ENCODE data around the gene ANKRD2.

Gene ANKRD2

DNA sequence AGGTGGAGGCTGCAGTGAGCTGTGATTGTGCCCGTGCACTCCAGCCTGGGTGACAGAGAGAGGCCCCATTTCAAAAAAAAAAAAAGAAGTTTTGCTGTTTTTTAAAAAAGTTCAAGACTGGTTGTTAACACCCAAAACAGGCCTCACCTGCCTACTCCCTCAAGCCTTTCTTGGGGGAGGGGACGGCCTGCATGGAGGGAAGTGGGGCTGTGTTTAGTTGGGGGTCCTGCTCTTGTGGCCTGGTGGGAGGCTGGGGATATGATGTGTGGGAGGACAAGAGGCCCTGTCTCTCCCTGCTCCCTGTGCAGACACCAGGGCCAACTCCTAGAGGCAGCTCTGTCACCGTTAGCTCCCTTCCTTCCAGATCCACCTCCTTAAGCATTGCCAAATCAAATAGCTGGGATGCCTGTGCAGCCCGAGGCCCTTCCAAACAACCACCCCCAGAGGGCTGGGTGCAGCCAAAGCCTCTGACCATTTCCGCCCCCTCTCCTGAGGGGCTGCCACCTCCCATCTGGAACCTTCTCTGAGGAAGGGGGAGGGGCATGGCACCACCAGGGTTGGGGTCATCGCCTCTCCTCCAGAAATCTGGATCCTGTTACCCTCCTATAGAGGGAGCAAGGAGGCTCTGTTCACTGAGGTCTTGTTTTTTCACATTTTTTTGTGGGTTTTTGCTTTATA, 32.9 kb upstream of the ANKRD2 start:
- no peak overlapping the region for H2AFZ ChIP-seq (ENCODE audit: low read depth, low read length, severe bottlenecking)
- H3K4me3 ChIP-seq (ENCODE audit: insufficient read depth, low read length, poor library complexity, severe bottlenecking): no peak overlapping the region
- no peak overlapping the region for H3K9ac ChIP-seq (ENCODE audit: low read length)
- no peaks in the 10 kb centered on the region for H3K36me3 ChIP-seq (ENCODE audit: low read length)
- no peaks in the 10 kb centered on the region for H3K9me2 ChIP-seq (replicated peaks; ENCODE audit: insufficient read depth, low read length)
- no peaks in the 10 kb centered on the region for H3K9me3 ChIP-seq (ENCODE audit: insufficient read depth, low read length)
- H4K20me1 ChIP-seq (ENCODE audit: low read depth, low read length): no peaks in the 10 kb centered on the region
- no peak overlapping the region for H3K27ac ChIP-seq (ENCODE audit: low read depth, low read length)
- no peak overlapping the region for H3K4me2 ChIP-seq (ENCODE audit: low read depth, low read length, poor library complexity, severe bottlenecking)
- H3K79me2 ChIP-seq (ENCODE audit: insufficient read depth, low read length): no peaks in the 10 kb centered on the region
- H3F3A ChIP-seq (ENCODE audit: insufficient read depth): no peaks in the 10 kb centered on the region
- no peaks in the 10 kb centered on the region for H3K27me3 ChIP-seq (ENCODE audit: low read length)
- TF ChIP-seq, protein P1, sequence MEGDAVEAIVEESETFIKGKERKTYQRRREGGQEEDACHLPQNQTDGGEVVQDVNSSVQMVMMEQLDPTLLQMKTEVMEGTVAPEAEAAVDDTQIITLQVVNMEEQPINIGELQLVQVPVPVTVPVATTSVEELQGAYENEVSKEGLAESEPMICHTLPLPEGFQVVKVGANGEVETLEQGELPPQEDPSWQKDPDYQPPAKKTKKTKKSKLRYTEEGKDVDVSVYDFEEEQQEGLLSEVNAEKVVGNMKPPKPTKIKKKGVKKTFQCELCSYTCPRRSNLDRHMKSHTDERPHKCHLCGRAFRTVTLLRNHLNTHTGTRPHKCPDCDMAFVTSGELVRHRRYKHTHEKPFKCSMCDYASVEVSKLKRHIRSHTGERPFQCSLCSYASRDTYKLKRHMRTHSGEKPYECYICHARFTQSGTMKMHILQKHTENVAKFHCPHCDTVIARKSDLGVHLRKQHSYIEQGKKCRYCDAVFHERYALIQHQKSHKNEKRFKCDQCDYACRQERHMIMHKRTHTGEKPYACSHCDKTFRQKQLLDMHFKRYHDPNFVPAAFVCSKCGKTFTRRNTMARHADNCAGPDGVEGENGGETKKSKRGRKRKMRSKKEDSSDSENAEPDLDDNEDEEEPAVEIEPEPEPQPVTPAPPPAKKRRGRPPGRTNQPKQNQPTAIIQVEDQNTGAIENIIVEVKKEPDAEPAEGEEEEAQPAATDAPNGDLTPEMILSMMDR (IDR thresholded peaks at IDR 0.05; ENCODE audit: insufficient read depth, low read length, poor library complexity, severe bottlenecking): no peak
- no peak for TF ChIP-seq EZH2phosphoT487 (conservative IDR thresholded peaks at IDR 0.05; ENCODE audit: low read length)

DNA sequence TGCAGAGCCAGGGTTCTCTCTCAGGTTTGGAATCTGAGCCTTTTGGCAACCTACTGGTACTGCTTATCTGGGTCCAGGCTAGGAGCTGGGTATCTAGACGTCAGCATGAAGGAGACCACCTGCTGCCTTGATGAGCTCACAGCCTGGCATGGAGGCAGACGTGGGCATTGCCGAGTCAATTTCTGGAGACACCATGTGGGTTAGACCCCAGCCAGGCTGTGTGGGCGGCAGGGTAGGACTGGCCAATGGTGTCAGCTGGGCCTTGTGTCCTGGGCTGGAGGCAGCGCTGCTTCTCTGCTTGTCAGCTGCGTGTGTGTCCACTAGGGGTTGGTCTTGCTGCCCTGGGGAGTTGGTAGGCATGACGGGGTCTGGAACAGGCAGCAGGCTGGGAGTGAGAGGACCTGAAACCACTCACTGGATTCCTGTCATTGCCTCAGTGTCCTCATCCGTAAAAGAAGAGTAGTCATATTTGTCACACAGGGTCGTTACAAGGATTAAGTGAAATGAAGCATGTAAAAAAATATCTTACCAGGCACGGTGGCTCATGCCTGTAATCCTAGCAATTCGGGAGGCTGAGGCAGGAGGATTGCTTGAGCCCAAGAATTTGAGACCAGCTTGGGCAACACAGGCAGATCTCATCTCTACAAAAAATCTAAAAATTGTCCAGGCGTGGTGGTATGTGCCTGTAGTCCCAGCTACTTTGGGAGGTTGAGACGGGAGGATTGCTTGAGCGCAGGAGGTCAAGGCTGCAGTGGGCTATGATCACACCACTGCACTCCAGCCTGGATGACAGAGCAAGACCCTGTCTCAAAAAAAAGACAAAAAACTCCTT, 31.7 kb upstream of the ANKRD2 start:
- no peak overlapping the region for H3K9ac ChIP-seq (ENCODE audit: low read length)
- H3K4me3 ChIP-seq (ENCODE audit: insufficient read depth, low read length, poor library complexity, severe bottlenecking): no peak overlapping the region
- H2AFZ ChIP-seq (ENCODE audit: low read depth, low read length, severe bottlenecking): no peak overlapping the region
- H3K9me3 ChIP-seq (ENCODE audit: insufficient read depth, low read length): no peaks in the 10 kb centered on the region
- H3K27ac ChIP-seq (ENCODE audit: low read depth, low read length): no peak overlapping the region
- no peaks in the 10 kb centered on the region for H4K20me1 ChIP-seq (ENCODE audit: low read depth, low read length)
- H3K4me2 ChIP-seq (ENCODE audit: low read depth, low read length, poor library complexity, severe bottlenecking): no peak overlapping the region
- no peaks in the 10 kb centered on the region for H3K27me3 ChIP-seq (ENCODE audit: low read length)
- H3K9me2 ChIP-seq (replicated peaks; ENCODE audit: insufficient read depth, low read length): no peaks in the 10 kb centered on the region
- H3K79me2 ChIP-seq (ENCODE audit: insufficient read depth, low read length): no peaks in the 10 kb centered on the region
- no peaks in the 10 kb centered on the region for H3K36me3 ChIP-seq (ENCODE audit: low read length)
- TF ChIP-seq, protein P1 (IDR thresholded peaks at IDR 0.05; ENCODE audit: insufficient read depth, low read length, poor library complexity, severe bottlenecking): no peak
- TF ChIP-seq EZH2phosphoT487 (conservative IDR thresholded peaks at IDR 0.05; ENCODE audit: low read length): no peak
- H3F3A ChIP-seq (ENCODE audit: insufficient read depth): no peaks in the 10 kb centered on the region

GRCh38 chr10:97542169-97543024, 30.2 kb upstream of the ANKRD2 start:
- H3K9me2 ChIP-seq (replicated peaks; ENCODE audit: insufficient read depth, low read length): no peaks in the 10 kb centered on the region
- H3F3A ChIP-seq (ENCODE audit: insufficient read depth): no peaks in the 10 kb centered on the region
- no peak overlapping the region for H3K27ac ChIP-seq (ENCODE audit: low read depth, low read length)
- no peak overlapping the region for H3K4me3 ChIP-seq (ENCODE audit: insufficient read depth, low read length, poor library complexity, severe bottlenecking)
- H4K20me1 ChIP-seq (ENCODE audit: low read depth, low read length): no peaks in the 10 kb centered on the region
- H3K9ac ChIP-seq (ENCODE audit: low read length): no peak overlapping the region
- no peak overlapping the region for H3K4me2 ChIP-seq (ENCODE audit: low read depth, low read length, poor library complexity, severe bottlenecking)
- H3K79me2 ChIP-seq (ENCODE audit: insufficient read depth, low read length): no peaks in the 10 kb centered on the region
- H3K27me3 ChIP-seq (ENCODE audit: low read length): no peaks in the 10 kb centered on the region
- TF ChIP-seq, protein P1 (IDR thresholded peaks at IDR 0.05; ENCODE audit: insufficient read depth, low read length, poor library complexity, severe bottlenecking): no peak
- no peak for TF ChIP-seq EZH2phosphoT487 (conservative IDR thresholded peaks at IDR 0.05; ENCODE audit: low read length)
- no peak overlapping the region for H2AFZ ChIP-seq (ENCODE audit: low read depth, low read length, severe bottlenecking)
- H3K9me3 ChIP-seq (ENCODE audit: insufficient read depth, low read length): no peaks in the 10 kb centered on the region
- no peaks in the 10 kb centered on the region for H3K36me3 ChIP-seq (ENCODE audit: low read length)

All from SU-DHL-6 (cell line).